Epithelial cell of proximal tubule (primary cell): ENCODE data around the gene NAGA. TPM values are rescaled to one million over a fixed set of nuclear protein-coding genes. Genes with fewer than 3 reads are reported as not detected.

Source experiments
- DNase-seq: peaks from one replicate; pipeline ENCODE4 v3.0.0-alpha.2; 2011; ENCODE audit warnings: low read depth
- H3K4me3 ChIP-seq: 2 replicates; pipeline ENCODE4 v1.5.1; 2011; ENCODE audit warnings: low read depth, mild to moderate bottlenecking, low read length
- total RNA-seq: library from RNA; depleted of rRNA; stranded (reverse); fragments of >200 nt; gene quantifications from 2 replicates; pipeline ENCODE4 v1.2.3, GENCODE V29; 2015
- TF ChIP-seq, protein P1 (sequence below): conservative IDR thresholded peaks from 2 replicates; pipeline ENCODE4 v1.5.1; 2012; ENCODE audit warnings: low read depth, mild to moderate bottlenecking, low read length

The NAGA gene
- total RNA-seq, 1 donor from 2014 or later = 41.2 TPM

DNA sequence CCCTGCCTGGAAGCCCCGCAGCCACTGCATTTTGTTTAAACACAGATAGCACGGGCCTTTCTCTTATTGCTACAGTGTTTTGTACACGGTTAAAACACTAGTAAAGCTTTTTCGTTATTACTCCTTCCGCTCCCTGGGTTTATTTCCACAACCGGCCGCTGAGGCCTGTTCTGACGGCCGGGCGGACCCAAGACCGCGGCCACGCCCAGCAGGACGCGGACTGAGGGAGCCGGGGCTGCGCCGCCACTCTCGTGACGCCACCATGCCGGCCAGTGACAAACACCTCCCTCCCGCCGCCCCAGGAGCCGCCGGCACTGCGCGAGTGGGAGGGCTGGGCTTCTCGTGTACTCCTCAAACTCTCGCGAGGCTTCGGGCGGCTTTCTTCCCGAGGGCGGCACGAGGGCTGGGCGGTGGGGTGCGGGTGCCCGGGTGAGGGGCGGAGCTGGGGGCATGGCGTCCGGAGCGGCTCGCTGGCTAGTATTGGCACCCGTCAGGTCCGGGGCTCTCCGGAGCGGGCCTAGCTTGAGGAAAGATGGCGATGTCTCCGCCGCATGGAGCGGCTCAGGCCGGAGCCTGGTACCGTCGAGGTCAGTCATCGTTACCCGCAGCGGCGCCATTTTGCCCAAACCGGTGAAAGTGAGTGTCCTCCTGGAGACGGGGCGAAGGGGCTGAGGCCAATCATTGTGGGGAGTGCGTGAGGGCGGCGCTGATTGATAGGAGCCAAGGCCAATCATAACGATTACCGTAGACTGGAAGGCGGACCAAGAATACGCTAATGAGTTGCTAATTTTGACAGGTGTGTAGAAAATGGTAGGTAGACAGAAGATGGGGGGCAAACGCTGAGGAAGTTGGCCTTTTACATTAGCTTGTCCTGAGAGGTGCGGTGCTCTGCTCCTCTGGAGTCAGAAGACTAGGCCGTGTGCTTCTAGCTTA is 9.0 kb upstream of the NAGA start, which contains the start of gene SMDT1:
Gene SMDT1 (plus strand): TSS at position 382 of the 933 bp plus-strand sequence. CDS start 69 bp downstream, at position 451.
- peak; percentile 84 for DNase-seq
- TF ChIP-seq, protein P1, sequence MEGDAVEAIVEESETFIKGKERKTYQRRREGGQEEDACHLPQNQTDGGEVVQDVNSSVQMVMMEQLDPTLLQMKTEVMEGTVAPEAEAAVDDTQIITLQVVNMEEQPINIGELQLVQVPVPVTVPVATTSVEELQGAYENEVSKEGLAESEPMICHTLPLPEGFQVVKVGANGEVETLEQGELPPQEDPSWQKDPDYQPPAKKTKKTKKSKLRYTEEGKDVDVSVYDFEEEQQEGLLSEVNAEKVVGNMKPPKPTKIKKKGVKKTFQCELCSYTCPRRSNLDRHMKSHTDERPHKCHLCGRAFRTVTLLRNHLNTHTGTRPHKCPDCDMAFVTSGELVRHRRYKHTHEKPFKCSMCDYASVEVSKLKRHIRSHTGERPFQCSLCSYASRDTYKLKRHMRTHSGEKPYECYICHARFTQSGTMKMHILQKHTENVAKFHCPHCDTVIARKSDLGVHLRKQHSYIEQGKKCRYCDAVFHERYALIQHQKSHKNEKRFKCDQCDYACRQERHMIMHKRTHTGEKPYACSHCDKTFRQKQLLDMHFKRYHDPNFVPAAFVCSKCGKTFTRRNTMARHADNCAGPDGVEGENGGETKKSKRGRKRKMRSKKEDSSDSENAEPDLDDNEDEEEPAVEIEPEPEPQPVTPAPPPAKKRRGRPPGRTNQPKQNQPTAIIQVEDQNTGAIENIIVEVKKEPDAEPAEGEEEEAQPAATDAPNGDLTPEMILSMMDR = no peak
- H3K4me3 ChIP-seq = peak within 1 kb of the TSS; percentile 58

DNA sequence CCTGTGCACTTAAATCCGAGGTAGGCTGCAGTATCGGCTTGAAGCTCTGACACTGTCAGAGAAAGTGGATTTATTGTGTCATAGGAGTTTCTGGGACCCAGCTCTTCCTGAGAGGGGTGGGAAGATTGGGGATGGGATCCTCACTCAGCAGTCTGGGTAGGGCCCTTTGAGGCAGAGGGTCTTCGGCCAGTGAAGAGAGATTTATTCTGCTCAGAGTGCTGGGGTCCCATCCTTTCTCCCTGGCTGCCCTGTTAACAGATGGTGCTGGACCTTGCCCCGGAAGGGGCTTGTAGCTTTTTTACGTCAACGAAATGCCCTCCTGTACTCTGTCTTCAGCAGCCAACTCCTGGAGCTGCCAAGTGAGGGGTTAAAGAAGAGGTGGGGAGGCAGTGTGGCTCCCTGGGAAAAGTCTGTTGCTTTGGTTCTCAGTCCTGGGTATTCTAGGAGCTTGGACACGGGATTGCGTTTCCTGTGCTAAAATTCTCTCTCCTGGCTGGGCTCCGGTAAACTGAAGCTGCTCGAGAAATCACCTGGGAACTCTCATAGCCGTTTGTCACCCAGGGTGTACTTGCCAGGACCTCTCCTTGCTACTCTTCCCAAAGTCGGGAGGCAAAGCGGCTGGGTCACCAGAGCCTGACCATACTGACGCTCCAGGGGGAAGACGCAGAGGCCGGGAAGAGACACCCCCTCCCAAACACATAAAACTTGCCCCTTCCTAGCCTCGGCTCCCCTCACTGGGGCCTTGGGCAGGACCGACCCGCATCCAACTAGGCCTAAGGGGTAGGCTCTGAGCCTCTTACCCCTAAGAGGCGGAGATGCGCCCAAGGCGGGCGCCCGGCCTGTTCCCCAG is 8.1 kb upstream of the NAGA start:
- no peak for DNase-seq

DNA sequence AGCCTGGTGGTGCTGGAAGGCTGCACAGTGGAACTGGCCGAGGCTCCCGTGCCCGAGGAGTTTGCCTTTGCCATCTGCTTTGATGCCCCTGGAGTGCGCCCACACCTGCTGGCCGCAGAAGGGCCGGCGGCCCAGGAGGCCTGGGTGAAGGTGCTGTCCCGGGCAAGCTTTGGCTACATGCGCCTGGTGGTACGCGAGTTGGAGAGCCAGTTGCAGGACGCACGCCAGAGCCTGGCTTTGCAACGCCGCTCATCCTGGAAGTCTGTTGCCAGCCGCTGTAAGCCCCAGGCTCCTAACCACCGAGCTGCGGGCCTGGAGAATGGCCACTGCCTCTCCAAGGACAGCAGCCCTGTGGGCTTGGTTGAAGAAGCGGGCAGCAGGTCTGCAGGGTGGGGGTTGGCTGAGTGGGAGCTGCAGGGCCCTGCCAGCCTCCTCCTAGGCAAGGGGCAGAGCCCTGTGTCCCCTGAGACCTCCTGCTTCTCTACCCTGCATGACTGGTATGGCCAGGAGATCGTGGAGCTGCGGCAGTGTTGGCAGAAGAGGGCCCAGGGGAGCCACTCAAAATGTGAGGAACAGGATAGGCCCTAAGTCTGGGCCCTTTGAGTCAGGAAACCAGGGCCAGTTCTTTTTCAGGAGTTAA is 7.0 kb upstream of the NAGA start:
- no peak for DNase-seq
- TF ChIP-seq, protein P1 = no peak
- no peak overlapping the region for H3K4me3 ChIP-seq

More for the DNA sequence above, 8.1 kb upstream of the NAGA start:
- H3K4me3 ChIP-seq = peak overlapping the region; percentile 58
- TF ChIP-seq, protein P1 = no peak

DNA sequence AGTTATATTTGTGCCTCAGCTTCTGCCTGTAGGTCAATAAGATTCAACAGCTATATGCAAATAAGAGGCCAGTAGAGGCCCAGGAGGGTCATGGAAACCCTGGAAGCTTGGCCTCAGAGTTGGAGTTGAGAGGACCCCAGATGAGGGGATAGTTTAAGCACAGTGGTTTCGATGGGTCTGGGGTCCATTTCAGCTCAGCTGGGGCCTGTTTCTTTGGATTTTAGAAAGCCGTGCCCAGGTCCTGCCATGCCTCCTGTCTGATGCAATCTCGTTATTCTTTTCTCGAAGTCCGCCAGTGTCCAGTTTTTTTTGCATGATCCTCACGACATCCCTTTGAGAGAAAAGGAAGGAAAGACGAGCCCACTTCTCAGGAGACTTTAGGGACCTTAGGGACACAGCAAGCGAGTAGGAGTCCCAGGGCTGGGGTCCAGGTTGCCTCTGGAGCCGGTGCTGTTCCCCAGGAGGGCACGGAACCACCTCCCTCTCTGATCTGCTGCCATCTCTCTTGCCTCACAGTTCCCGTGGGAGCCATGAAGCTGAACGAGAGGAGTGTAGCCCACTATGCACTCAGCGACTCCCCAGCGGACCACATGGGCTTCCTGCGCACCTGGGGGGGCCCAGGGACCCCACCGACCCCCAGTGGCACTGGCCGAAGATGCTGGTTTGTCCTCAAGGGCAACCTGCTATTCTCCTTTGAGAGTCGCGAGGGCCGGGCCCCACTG is 6.3 kb upstream of the NAGA start:
- no peak overlapping the region for H3K4me3 ChIP-seq
- DNase-seq = no peak
- TF ChIP-seq, protein P1 = no peak

DNA sequence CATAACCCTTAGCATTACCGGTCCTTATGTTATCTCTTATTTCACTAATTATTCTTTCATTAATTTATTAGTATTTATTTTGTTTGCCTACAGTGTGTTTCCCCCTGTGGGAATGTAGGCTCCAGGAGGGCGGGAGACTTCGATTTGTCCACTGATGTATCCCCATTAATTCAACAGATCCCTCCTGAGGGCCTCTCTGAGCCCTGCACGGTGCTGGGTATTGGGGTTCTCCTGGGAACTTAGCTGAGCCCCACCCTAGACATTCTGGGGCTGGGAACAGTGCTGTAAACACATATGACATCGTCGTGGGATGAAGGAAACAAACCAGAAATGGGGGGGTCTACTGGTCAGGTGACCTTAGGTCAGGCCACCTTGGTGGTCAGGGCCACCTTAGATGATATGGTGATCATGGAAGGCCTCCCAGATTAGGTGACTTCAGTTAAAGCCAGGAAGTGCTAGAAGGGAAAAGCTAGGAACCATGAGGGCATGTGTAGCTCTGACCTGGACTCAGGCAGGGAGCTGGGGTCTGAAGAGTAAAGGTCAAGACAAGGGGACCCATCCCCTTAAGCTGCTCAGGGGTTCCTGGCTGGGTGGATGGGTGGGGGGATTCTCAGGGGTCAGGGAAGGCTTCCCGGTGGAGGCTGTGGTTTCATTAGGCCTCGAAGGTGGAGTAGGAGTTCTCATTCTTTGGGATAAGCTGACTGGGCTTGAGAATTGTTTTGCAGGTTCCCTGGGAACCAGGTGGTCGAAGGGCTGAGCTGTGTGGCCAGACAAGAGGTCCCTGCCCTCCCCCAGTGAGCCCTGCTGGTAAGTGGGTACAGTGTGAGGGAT is 4.4 kb upstream of the NAGA start:
- no peak for DNase-seq
- TF ChIP-seq, protein P1 = no peak
- H3K4me3 ChIP-seq = peak overlapping the region; percentile 63
